HG02840 (cell line): Measurements from ENCODE around the gene KLK6.
"Not testable (repeated sequence)": the region's sequence is repeated elsewhere in the genome, so short reads cannot be mapped to it uniquely, and the experiment has no call there.

Experiments used
- ATAC-seq: cut with Tn5 transposase; IDR thresholded peaks from one replicate; pipeline ENCODE4 v1.9.1; 2021; ENCODE audit warnings: mild to moderate bottlenecking, moderate library complexity, moderate number of reproducible peaks; ENCODE audit not compliant: unreplicated experiment, low FRiP score

Gene KLK6

DNA sequence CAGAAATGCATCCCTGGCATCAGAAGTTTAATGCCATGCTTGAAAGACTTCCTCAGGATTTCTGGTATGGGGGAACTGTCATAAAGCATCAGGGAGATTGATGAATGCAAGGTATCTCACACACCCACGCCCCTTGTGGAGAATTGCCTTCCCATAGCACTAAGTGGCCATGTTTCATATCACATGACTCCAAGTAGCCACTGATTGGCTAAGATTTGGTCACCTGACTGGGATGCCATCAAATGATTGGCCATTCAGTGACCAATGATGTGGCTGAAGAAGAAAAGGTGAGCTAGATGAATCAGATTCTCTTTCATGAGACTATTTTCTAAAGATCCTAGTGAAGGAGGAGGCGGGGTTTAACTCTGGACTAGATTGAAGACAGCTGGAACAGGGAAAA is 24.7 kb upstream of the KLK6 start:
- ATAC-seq = no peak

DNA sequence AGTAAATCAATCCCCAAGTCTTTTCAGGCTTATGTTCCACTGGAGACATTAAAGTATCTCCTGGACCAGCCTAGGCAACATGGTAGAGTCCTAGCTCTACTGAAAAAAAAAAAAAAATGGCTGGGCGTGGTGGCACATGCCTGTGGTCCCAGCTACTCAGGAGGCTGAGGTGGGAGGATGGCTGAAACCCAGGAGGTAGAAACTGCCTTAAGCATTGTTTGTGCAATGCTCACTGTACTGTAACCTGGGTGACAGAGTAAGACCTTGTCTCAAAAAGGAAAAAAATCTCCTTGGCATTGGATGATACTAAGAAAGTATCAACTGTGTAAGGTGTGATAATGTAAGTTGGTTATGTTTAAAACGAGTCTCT is 23.3 kb upstream of the KLK6 start:
- ATAC-seq = no peak

DNA sequence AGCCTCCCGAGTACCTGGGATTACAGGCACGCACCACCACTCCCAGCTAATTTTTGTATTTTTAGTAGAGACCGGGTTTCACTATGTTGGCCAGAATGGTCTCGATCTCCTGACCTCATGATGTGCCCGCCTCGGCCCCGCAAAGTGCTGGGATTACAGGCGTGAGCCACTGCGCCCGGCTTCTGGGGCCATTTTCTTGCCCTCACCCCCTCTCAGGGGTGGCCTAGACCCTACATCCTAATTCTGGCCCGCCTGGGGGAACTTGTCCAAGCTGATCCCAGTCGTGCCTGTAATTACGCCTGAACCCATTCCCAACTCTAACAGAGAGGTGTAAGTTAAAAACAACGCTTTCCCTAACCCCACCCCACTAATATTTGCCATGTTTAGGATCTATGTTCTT is 15.0 kb upstream of the KLK6 start:
- ATAC-seq = not testable (repeated sequence)

DNA sequence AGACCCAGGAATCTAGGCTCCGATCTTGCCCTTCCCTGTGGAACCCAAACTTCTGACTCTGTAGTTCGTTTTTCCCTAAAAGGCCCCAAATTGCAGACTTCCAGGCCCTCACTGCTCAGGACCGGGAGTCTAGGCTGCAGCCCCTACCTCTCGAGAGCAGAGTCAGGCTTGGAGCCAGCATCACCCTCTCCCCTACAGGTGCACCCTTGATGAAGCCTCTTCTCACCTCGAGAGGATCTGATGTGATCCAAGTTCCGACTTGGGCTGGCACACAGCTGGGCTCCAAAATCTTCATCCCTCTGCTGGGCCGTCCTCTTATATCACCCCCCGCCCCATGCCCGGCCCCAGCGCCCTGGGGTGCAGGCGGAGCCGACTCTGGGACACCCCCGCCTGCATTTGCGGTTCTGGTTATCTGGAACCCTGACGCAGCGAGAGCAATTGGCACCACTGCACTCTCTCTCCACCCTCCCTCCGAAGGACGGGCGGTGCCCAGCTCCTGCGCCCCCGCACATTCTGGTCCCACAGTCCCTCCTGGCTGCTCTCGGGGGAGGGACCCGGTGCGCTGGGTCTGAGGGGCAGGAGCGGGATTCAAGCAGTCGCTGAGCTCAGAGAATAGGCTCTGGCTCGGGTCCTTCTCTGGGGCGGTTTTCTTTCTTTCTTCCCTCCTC is 14.4 kb upstream of the KLK6 start, which contains the start of gene KLK7:
Gene KLK7, minus strand, starts transcription at position 293 of the 668 bp plus-strand sequence. CDS start 1,518 bp downstream, outside the sequence.
- no peak for ATAC-seq

DNA sequence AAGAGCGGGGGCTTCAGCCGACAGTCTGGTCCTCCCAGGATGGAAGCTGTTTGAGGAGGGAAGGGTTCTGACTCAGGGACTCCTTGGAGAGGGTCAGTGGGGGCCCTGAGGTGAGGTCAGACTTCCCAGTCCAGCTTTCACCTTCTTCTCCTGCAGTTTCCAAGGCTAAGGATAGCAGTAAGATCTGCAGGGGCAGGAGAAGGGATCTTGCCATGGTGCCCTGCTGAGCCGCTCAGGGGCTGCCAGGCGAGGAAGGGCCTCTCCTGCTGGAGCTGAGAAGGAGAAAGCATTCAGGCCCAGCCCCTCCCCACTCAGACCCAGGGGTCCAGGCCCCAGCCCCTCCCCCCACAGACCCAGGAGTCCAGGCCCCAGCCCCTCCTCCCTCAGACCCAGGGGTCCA is 12.8 kb upstream of the KLK6 start:
- ATAC-seq = no peak

DNA sequence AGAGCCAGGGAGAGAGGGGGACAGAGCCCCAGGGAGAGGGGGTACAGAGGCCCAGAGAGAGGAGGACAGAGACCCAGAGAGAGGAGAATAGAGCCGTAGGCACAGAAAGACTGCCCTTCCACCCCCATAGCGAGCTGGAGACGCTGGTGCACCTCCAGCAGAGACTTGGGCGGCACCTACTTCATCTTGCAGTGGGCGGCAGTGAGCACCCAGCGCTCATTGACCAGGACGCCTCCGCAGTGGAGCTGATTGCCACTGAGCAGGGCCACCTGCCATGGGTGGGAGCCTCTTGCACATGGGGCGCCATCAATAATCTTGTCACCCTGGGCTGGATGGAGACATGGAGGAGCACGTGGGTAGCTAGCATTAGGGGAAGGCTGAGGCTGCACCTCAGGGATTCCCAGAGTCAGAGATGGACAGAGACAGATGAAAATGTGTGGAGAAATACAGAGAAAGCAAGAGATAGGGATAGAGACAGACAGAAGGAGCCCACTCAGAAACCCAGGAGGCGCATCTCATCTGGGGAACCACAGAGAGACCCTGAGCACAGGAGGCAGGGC is 12.3 kb upstream of the KLK6 start:
- ATAC-seq = no peak

DNA sequence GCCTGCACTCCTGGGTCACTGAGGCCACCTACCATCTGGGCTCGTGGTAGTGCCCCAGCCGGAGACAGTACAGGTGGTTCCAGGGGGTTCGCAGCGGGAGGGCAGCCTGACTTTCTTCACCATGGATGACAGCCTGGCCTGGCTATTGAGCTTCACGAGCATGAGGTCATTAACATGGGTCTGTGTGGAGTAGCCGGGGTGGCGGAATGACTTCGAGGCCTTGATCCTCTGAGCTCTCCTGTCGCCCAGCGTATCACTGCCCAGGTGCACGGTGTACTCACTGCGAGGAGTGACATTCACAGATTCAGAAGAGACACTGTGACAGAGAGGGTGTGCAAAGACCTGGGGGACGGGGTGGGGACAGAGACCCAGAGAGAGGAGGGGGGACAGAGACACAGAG is 10.8 kb upstream of the KLK6 start:
- ATAC-seq = no peak

DNA sequence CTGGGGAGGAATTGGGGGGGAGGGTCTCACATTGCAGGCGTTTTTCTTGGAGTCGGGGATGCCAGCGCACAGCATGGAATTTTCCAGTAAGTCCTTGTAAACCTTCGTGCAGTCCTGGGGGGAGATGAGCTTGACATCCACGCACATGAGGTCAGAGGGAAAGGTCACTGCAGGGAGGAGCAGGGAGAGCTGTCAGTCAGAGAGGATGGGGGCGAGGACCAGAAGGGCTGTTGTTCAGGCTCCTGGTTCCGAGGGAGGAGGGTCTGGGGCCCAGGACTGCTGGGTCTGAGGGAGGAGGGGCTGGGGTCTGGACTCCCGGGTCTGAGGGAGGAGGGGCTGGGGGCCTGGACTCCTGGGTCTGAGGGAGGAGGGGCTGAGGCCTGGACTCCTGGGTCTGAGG is 10.4 kb upstream of the KLK6 start:
- no peak for ATAC-seq

DNA sequence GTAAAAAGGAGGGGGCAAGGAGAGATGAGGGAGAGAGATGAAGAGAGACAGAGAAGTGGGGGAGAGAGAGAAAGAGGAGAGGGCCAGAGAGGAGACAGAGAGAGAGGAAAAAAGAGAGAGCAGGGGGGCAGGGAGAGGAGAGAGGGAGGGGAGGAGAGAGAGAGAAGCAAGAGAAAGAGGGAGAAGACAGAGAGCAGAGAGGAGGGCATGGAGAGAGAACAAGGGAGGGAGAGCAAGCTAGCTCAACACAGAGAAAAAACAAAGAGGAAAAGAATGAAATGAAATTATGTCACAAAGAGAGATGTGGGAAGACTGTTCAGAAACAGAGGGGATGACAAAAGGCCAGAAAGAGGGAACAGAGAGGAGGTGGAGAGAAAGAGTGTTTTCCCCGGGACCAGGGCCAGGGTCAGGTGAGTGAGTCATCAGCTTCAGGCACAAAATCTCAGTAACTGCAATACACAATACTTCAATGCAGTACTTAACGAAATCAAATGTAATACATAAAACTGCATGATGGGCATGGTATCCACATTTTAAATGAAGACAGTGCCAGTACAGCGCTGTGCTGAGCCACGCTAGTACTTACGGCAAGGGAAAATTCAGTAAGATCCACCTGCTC is 9.5 kb upstream of the KLK6 start:
- no peak for ATAC-seq

DNA sequence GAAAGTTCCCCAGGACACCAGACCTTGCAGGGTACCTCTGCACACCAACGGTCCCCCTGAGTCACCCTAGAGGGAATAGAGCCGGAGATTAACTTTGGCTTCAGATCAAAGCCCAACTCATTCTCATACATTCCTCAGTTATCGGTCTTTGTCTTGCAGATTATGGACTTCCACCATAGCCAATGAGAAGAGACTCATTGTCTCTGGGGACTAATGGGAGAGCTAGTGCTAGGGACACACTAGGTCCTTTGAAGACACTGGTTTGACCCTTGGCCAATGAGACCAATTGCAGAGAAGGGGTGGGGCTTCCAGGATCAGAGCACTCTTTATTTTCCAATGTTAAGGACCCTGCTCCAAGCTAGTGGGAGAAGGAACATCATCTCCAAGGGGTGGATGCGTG is 8.2 kb upstream of the KLK6 start:
- ATAC-seq = no peak

DNA sequence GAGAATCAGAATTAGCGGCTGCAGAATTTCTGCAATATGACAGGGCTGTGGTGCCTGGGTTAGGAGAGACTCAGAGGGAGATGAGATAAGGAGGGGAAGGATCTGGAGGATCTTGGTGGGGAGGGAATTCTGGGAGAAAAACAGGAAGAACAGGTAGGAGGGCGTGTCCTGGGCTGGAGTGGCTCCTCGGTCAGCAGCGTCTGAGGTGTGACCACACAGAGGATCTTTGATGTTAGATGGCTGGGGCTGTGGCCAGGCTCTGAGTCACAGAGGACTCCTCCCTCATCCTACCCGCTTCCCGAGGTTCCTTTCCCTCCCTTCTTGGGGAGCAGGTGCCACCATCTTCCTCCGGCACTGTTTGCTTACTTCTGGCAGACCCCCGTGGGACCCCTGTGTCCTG is 6.4 kb upstream of the KLK6 start:
- no peak for ATAC-seq

DNA sequence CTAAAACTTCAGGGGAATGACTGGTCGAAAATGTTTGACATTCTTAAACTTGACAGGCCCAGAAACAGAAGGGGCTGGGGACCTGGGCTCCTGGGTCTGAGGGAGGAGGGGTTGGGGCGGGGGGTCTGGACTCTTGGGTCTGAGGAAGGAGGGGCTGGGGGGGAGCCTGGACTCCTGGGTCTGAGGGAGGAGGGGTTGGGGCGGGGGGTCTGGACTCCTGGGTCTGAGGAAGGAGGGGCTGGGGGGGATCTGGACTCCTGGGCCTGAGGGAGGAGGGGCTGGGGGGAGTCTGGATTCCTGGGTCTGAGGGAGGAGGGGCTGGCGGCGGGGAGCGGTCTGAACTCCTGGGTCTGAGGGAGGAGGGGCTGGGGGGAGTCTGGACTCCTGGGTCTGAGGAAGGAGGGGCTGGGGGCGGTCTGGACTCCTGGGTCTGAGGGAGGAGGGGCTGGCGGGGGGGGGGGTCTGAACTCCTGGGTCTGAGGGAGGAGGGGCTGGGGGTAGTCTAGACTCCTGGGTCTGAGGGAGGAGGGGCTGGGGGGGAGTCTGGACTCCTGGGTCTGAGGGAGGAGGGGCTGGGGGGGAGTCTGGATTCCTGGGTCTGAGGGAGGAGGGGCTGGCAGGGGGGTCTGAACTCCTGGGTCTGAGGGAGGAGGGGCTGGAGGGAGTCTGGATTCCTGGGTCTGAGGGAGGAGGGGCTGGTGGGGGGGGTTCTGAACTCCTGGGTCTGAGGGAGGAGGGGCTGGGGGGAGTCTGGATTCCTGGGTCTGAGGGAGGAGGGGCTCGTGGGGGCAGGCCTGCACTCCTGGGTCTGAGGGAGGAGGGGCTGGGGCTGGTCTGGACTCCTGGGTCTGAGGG is 5.5 kb upstream of the KLK6 start:
- no peak for ATAC-seq

DNA sequence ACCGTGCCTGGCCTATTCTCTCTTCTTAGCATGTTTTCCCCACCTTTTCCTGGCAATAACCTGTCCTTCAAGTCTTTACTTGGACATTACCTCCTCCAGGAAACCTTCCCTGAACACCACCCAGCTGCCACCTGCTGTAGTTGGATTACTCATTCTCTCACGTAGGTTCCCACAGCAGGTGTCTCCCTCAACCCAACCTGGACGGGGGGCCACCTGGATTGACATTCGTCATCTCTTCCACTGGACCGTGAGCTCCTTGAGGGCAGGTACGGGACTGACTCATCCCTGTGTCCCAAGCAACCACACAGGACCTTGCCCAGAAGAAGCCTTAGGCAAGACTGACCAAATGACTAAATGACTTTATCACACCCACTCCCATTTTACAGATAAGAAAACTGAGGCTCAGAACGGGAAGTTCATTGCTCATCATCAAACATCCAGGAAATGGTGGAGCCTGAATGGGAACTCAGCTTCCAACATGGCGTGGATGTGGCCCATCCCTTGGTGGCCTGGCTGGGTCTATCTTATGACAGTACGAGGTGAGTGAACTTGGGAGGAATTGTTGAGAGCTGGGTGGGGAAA is 3.5 kb upstream of the KLK6 start:
- no peak for ATAC-seq

DNA sequence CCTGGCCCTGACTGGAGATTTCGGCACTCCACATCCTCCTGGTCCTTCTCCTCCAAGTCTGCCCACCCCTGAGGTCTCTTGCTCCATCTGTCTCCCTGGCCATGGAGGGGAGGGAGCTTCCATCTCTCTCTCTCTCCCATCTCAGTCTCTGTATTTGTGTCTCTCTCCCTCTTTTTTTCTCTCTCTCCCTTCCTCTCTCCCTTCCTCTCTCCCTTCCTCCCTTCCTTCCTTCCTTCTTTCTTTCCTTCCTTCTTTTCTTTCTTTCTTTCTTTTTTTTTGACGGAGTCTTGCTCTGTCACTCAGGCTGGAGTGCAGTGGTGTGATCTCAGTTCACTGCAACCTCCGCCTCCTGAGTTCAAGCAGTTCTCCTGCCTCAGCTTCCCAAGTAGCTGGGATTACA is 419 bp upstream of the KLK6 start:
- not testable (repeated sequence) for ATAC-seq

DNA sequence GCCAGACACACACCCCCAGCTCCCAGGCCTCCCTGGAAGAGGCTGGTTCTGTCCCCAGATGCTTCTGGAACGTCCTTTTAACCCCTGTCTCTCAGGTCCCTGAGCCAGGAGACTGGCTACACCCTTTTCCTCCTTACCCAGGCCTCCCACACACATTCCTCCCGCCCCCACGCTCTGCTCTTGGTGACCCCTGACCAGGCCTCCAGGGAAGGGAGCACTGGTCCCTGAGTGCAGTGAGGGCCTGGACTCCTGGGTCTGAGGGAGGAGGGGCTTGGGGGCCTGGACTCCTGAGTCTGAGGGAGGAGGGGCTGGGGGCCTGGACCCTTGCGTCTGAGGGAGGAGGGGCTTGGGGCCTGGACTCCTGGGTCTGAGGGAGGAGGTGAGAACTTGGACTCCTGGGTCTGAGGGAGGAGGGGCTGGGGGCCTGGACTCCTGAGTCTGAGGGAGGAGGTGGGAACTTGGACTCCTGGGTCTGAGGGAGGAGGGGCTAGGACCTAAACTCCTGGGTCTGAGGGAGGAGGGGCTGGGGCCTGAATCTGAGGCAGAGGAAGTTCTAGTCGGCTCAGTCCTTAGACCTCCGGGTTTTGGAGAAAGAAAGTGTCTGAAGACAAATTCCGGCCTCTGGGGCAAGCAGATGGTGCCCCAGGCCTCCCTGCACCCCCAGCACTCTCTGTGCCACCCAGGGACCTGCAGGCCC is 527 bp downstream of the KLK6 start:
- no peak for ATAC-seq

DNA sequence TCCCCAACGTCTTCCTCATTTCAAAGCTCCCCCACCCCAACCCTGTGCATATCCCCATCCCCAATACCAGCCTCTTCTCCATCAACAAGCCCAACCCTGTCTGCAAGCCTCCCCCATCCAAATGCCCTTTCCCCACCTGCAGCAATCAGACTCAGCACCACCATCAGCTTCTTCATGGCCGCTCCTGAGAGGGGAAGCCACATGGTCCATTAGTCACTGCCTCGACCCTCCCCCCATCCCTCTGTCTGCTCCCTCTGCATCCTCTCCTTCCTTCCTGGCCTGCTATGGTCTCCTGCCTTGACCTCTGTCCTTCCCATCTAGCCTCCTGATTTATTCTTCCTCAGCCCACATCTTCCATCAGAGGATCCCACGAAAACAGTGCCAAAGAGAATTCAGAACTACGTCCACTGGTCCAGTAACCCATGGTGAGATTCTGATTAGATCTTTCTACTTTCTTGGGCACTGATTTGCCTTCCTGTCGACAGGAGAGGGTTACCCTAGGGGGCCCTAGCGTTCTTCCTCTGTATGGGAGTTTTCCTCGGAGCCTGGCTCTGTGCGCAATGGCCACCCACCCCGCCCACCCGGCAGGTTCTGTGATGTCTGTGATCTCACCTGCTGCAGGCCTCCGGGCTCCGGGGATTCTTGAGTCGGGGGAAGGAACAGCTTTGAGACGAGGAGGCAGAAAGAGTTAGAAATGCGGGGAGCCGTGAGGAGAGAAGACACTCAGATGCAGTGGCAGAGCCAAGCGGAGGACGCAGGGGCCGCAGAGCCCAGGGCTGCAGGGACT is 1.3 kb downstream of the KLK6 start:
- no peak for ATAC-seq

DNA sequence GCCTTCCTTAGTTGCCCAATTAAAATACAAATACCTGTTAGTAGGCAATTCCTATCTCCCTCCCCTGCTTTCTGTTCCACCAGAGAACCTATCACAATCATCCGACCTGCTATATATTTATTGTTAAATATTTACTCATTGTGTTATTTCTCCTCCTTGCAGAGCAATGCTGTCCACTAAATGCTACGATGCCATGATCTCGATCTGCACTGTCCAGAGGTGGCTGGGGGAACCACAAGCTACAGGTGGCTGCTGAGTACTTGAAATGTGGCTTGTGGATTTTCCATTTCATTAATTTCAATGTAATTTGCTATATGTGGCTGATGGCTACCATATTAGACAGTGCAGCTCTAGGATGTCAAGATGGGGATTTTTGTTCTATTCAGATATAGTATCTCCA is 5.1 kb downstream of the KLK6 start:
- ATAC-seq = no peak

DNA sequence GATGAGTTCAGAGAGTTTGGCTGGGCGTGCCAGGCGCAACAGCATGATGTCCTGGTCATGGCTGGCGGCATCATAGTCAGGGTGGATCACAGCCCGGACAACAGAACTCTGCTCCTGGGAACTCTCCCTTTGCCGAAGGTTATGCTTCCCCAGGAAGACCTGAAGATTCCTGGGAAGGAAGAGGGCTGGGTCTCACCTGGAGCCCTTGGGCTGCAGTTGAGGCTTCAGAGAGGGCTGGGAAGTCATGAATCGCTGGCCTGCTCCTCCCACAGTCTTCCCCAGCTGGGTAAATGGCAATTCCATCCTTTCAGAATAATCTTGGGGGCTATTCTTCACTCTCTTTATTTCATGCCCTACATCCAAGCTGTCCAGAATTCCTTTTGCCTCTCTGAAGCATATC is 6.0 kb downstream of the KLK6 start:
- no peak for ATAC-seq

DNA sequence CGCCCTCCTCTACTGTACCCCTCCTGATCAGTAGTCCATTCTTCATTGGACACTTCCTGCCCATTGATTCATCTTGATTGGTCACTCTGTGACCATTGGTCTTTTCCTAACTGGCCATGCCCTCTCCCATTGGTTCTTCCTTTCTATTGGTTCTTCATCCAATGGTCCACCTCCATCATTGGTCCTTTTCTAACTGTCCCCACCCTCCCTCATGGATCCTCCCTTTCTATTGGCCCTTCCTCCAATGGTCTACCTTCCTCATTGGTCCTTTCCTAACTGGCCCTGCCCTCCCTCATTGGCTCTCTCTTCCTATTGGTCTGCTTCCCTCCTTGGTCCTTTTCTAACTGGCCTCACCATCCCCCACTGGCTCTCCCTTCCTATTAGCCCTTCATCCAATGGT is 7.1 kb downstream of the KLK6 start:
- no peak for ATAC-seq
